GM12878 (cell line): ENCODE data around the gene PUS10. TPM values are rescaled to one million over a fixed set of nuclear protein-coding genes. Genes with fewer than 3 reads are reported as not detected.

ENCODE experiments used
- BCLAF1 ChIP-seq: fragments of 450-650 bp; IDR thresholded peaks from 2 replicates; pipeline ENCODE4 v1.6.1; 2017; ENCODE audit warnings: antibody characterized with exemption, mild to moderate bottlenecking, moderate library complexity
- CREB1 ChIP-seq: IDR thresholded peaks from 2 replicates; pipeline ENCODE4 v1.6.1; 2012; ENCODE audit warnings: low read depth, mild to moderate bottlenecking, inconsistent platforms
- MLLT1 ChIP-seq: fragments of 450-650 bp; IDR thresholded peaks from 2 replicates; pipeline ENCODE4 v1.6.1; 2016; ENCODE audit warnings: mild to moderate bottlenecking
- ZBTB4 ChIP-seq: fragments of 450-650 bp; formaldehyde crosslinking; IDR thresholded peaks from 2 replicates; pipeline ENCODE4 v1.4.0; 2022; ENCODE audit warnings: mild to moderate bottlenecking, moderate library complexity
- polyA plus RNA-seq, 11 experiments: library from polyadenylated mRNA; depleted of rRNA in 4 of 11; unstranded in 6 of 11; stranded (reverse) in 5 of 11; fragments of >200 nt; fragmentation: Nextera tagmentation in 4 of 11; fragmentation: Illumina TruSeq in 1 of 11; extraction: Ambion mirVana in 4 of 11; extraction: Trizol in 1 of 11; gene quantifications; 1 replicate in 1 of 11; 2 replicates in 10 of 11; pipeline versions ENCODE4 v1.2.1 to v1.2.3, GENCODE V29; 2011 to 2016; ENCODE audit warnings: inconsistent platforms in 2 of 11, missing spikeins in 2 of 11, low read depth in 1 of 11
- total RNA-seq, 4 experiments: library from RNA; depleted of rRNA in 3 of 4; stranded (reverse); fragments of >200 nt in 3 of 4; fragmentation: Illumina TruSeq in 1 of 4; extraction: Trizol in 1 of 4; gene quantifications; 2 replicates each; pipeline versions ENCODE4 v1.2.1 to v1.2.3, GENCODE V29; 2013 to 2021

The PUS10 gene
- total and polyA plus RNA-seq, 10 of the 15 experiments (the other 5 are each of a cell fraction or from before 2014, with no cell fraction given), result 9.1 to 17.0 (median 13.0) TPM

- no peak for TF ChIP-seq ZBTB4
- no peak for TF ChIP-seq CREB1
- TF ChIP-seq BCLAF1, result no peak
- TF ChIP-seq MLLT1, result no peak
These were observed 743 bp upstream of the PUS10 start (continued) for GRCh38 chr2:61018798-61019197.
